DOHH2 (cell line): ENCODE data around the gene HOXC9.

Source experiments
- EZH2phosphoT487 ChIP-seq: fragments of 200-600 bp; sonication (generic); IDR thresholded peaks from 2 replicates; pipeline ENCODE4 v1.6.1; 2017; ENCODE audit warnings: borderline replicate concordance, mild to moderate bottlenecking, antibody characterized with exemption, low read length, moderate library complexity, mixed read lengths
- TF ChIP-seq, protein P1 (sequence below): fragments of 200-600 bp; sonication (generic); IDR thresholded peaks from one replicate; pipeline ENCODE4 v1.5.1; 2014; ENCODE audit warnings: antibody characterized with exemption, mild to moderate bottlenecking, low read depth, low read length; ENCODE audit not compliant: poor library complexity, severe bottlenecking

DNA sequence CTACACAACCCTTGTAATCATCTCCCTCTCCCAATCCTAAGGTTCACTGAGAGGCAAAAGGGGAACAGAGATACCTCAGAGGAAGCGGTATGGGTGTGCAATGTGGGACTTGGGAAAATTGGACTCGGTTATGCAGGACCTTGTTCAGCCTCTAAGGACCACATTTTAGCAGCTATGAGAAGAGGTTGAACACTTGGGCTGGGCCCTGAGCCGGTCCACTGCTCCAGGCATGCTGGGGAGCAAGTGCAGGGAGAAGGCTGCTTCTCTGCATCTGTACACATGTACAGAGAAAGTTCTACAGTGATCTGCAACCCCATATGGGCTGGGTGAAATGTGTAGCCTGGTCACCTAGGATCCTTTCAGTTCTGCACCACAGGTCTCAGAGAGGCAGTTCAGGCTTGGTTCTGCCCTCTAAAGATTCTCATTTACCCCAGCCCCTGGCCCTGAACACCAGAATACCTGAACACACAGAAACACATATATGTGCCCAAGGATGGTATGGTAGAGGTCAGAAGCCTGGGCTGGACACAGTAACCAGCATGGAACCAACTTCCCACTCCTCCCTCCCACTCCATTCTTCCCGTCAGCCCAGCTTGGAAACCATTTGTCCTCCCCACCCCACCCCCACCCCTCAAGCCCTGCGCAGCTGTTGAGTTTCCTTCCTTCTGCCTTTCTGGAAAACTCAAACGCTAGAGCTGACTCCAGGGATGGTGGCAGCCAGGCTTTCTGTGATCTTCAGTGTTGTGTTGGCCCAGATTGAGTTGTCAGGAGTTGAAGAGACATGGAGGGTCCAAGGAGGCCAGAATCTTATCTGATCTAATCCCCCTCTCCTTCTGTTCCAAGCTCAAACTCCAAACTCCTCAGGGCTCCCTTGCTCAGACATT is 43.3 kb downstream of the HOXC9 start:
- TF ChIP-seq, protein P1, sequence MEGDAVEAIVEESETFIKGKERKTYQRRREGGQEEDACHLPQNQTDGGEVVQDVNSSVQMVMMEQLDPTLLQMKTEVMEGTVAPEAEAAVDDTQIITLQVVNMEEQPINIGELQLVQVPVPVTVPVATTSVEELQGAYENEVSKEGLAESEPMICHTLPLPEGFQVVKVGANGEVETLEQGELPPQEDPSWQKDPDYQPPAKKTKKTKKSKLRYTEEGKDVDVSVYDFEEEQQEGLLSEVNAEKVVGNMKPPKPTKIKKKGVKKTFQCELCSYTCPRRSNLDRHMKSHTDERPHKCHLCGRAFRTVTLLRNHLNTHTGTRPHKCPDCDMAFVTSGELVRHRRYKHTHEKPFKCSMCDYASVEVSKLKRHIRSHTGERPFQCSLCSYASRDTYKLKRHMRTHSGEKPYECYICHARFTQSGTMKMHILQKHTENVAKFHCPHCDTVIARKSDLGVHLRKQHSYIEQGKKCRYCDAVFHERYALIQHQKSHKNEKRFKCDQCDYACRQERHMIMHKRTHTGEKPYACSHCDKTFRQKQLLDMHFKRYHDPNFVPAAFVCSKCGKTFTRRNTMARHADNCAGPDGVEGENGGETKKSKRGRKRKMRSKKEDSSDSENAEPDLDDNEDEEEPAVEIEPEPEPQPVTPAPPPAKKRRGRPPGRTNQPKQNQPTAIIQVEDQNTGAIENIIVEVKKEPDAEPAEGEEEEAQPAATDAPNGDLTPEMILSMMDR: no peak
- TF ChIP-seq EZH2phosphoT487: no peak
